Adrenal gland (tissue), 12 donors: Measurements from ENCODE around the gene NOC2L. TPM values are rescaled to one million over a fixed set of nuclear protein-coding genes. Genes with fewer than 3 reads are reported as not detected.

ENCODE experiments used
- DNase-seq, 7 donors: peaks; one replicate each; pipeline ENCODE4 v3.0.0-alpha.2; 2019 to 2020
- H3K27ac ChIP-seq, 5 donors: fragments of 200-600 bp; sonication (generic) in 4 of 5; 1 replicate in 3 of 5; 2 replicates in 2 of 5; pipeline versions ENCODE4 v1.5.1 to v1.8.0; 2016 to 2020; ENCODE audit warnings: mild to moderate bottlenecking in 1 of 5
- H3K27me3 ChIP-seq: fragments of 200-600 bp; 2 replicates; pipeline ENCODE4 v1.8.0; 2021
- H3K36me3 ChIP-seq, 2 donors: fragments of 200-600 bp; replicated peaks in 1 of 2; 1 replicate in 1 of 2; 2 replicates in 1 of 2; pipeline versions ENCODE4 v1.5.1 to v1.8.0; 2018 to 2022
- H3K4me1 ChIP-seq, 2 donors: fragments of 200-600 bp; replicated peaks in 1 of 2; 1 replicate in 1 of 2; 2 replicates in 1 of 2; pipeline versions ENCODE4 v1.5.1 to v1.8.0; 2018 to 2021
- H3K4me3 ChIP-seq, 4 donors: fragments of 200-600 bp; sonication (generic) in 3 of 4; one replicate each; pipeline ENCODE4 v1.5.1; 2016 to 2018
- H3K9me3 ChIP-seq, 3 donors: fragments of 200-600 bp; sonication (generic) in 1 of 3; replicated peaks in 1 of 3; 1 replicate in 2 of 3; 2 replicates in 1 of 3; pipeline versions ENCODE4 v1.5.1 to v1.8.0; 2016 to 2021
- CTCF ChIP-seq, 6 experiments: fragments of 450-650 bp in 4 of 6; fragments of 200-600 bp in 2 of 6; sonication (generic) in 1 of 6; IDR thresholded peaks; 1 replicate in 5 of 6; 2 replicates in 1 of 6; pipeline versions ENCODE4 v1.5.1 to v1.8.0; 2016 to 2021; ENCODE audit warnings: antibody characterized with exemption in 6 of 6, mild to moderate bottlenecking in 2 of 6, moderate library complexity in 1 of 6
- POLR2A ChIP-seq, 2 donors: fragments of 450-650 bp; IDR thresholded peaks; one replicate each; pipeline ENCODE4 v1.6.1; 2017; ENCODE audit warnings: antibody characterized with exemption in 2 of 2, mild to moderate bottlenecking in 2 of 2, moderate library complexity in 1 of 2
- WGBS, 4 donors: extraction: QIAGEN DNeasy Blood & Tissue Kit in 2 of 4; methylation state at CpG; one replicate each; pipeline versions ENCODE4 v1.1.5 to v1.1.7; 2013 to 2017; 5-methylcytosine and 5-hydroxymethylcytosine counted together
- intact Hi-C, 2 donors: fragments of 100-400 bp; cut with DNase I; formaldehyde crosslinking; loops; one replicate each; pipeline versions ENCODE4 v1.14.1 to v1.15.0; 2022 to 2023
- polyA plus RNA-seq, 3 donors: library from polyadenylated mRNA; stranded (reverse); fragments of 200-250 nt in 2 of 3; fragments of 350-450 nt in 1 of 3; fragmentation: Illumina TruSeq in 1 of 3; extraction: RNeasy Lipid Tissue Mini Kit (QIAGEN cat#74804) in 1 of 3; gene quantifications; one replicate each; pipeline ENCODE4 v1.2.3, GENCODE V29; 2013 to 2014
- total RNA-seq, 9 donors: library from RNA; depleted of rRNA in 4 of 9; stranded (reverse); fragments of >200 nt in 4 of 9; fragments of 120-200 nt in 1 of 9; fragmentation: NEBNext Ultra II Directional in 1 of 9; extraction: Animal tissue kit (Norgen Biotek cat#: 25700) in 1 of 9; gene quantifications; one replicate each; pipeline versions ENCODE4 v1.1.0 to v1.2.4, GENCODE V29; 2013 to 2023
- donor health status: healthy with polysubstance abuse.
- donor health status: Bipolar disorder and iron deficiency.
- donor health status: DM: yes; HTN: yes; CAD: no.
- donor health status: DM: no; HTN: no; CAD: no.
- donor health status: DM: no; HTN: no; CAD: no.
- donor health status: DM: yes; HTN: yes; CAD: no.

NOC2L gene
- total and polyA plus RNA-seq, 12 donors = 22.4 to 97.7 (median 43.6) TPM

DNA sequence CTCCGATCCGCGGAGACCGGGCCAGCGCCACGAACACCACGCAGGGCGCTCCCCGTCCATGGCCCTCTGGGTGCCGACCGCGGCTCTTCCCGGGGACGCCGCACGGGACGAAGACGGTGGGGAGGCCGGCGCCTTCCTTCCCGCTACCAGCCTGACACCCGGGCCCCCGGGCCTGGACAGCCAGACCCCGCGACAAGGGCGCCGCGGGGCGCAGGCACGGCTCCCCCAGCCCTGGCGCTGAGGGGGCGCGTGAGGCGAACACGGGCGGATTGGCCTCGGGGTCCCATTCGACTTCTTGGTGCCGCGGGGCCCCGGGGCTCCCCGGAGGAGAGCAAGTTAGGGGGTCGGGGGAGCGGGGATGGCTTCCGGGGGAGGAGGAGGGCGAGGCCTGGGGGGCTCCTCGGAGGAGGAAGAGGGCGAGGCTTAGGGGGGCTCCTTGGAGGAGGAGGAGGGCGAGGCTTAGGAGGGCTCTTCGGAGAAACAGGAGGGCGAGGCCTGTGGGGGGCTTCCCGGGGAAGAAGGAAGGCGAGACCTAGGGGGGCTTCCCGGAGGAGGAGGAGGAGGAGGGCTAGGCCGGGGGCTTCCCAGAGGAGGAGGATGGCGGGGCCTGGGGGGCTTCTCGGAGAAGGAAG, 791 bp upstream of the NOC2L start:
- TF ChIP-seq CTCF (IDR thresholded peaks at IDR 0.05) (no peak), POLR2A (IDR thresholded peaks at IDR 0.05) (no peak)
- no peak for DNase-seq
- 21 to 24% (median 24%) methylated on average over 19 to 57 of the region's 57 CpGs; no CpG with 5 or more reads in 1 of the 4 donors for WGBS, 4 donors
- Histone ChIP-seq H3K9me3 (no peaks in the 10 kb centered on the region), H3K4me3 (peak overlapping the region in 2 of 4 donors; percentile 34 to 99), H3K27ac (peak overlapping the region in 1 of 5 donors; percentile 45), H3K36me3 (peaks cover 0 to 21% of the 10 kb centered on the region in 2 donors), H3K27me3 (no peaks in the 10 kb centered on the region), H3K4me1 (peaks cover 17 to 20% of the 10 kb centered on the region in 2 donors)
- intact Hi-C loops = no loop called here

DNA sequence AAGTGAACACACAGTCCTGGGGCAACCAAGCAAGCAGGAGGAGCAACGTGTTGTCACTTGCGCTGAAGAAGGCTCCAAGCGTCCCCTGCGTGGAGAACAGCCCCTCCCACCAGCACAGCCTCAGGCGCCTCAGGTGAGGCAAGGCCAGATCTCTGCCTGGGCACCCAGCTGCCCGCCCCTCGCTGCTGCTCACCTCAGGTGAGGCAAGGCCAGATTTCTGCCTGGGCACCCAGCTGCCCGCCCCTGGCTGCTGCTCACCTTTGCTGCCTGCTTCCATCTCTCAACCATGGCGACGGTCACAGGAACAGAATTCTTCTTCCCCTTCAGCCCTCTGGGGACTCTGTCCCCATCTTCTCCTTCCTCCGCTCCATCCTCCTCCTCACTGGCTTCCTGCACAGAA, 2.4 kb downstream of the NOC2L start:
- H3K27me3 ChIP-seq = no peaks in the 10 kb centered on the region
- peaks cover 0 to 53% of the 10 kb centered on the region in 2 donors for H3K36me3 ChIP-seq
- DNase-seq = no peak
- intact Hi-C loops = no loop called here
- peaks cover 17 to 20% of the 10 kb centered on the region in 2 donors for H3K4me1 ChIP-seq
- H3K9me3 ChIP-seq = no peaks in the 10 kb centered on the region
- no peak overlapping the region for H3K4me3 ChIP-seq
- WGBS, 4 donors = 88 to 95% (median 94%) methylated on average over 4 to 11 of the region's 11 CpGs
- TF ChIP-seq CTCF (IDR thresholded peaks at IDR 0.05) (no peak), POLR2A (IDR thresholded peaks at IDR 0.05) (no peak)
- no peak overlapping the region for H3K27ac ChIP-seq

GRCh38 chr1:955474-955873, 3.6 kb downstream of the NOC2L start:
- no peak for TF ChIP-seq CTCF (IDR thresholded peaks at IDR 0.05)
- TF ChIP-seq POLR2A (IDR thresholded peaks at IDR 0.05) = no peak
- WGBS, 4 donors = 76 to 96% (median 80%) methylated on average over 5 to 6 of the region's 6 CpGs
- intact Hi-C loops = no loop called here

GRCh38 chr1:954927-955326, 4.1 kb downstream of the NOC2L start:
- intact Hi-C loops = no loop called here
- Histone ChIP-seq H3K27ac (no peak overlapping the region), H3K36me3 (peaks cover 0 to 69% of the 10 kb centered on the region in 2 donors), H3K4me1 (peaks cover 14 to 20% of the 10 kb centered on the region in 2 donors), H3K4me3 (no peak overlapping the region), H3K27me3 (no peaks in the 10 kb centered on the region), H3K9me3 (no peaks in the 10 kb centered on the region)
- TF ChIP-seq POLR2A (IDR thresholded peaks at IDR 0.05) = no peak
- WGBS, 4 donors = 79 to 92% (median 91%) methylated on average over 9 to 13 of the region's 13 CpGs
- no peak for DNase-seq

More at GRCh38 chr1:955474-955873, 3.6 kb downstream of the NOC2L start:
- no peak for DNase-seq
- no peaks in the 10 kb centered on the region for H3K9me3 ChIP-seq
- H3K27ac ChIP-seq = no peak overlapping the region
- no peak overlapping the region for H3K4me3 ChIP-seq
- H3K4me1 ChIP-seq = peaks cover 17 to 20% of the 10 kb centered on the region in 2 donors
- peaks cover 0 to 64% of the 10 kb centered on the region in 2 donors for H3K36me3 ChIP-seq
- H3K27me3 ChIP-seq = no peaks in the 10 kb centered on the region
